Tibial nerve (tissue), 4 donors: ENCODE results near the gene NME3. TPM values are rescaled to one million over a fixed set of nuclear protein-coding genes. Genes with fewer than 3 reads are reported as not detected.

Source experiments
- DNase-seq, 2 donors: peaks; one replicate each; pipeline ENCODE4 v3.0.0-alpha.2; 2019; ENCODE audit warnings: low spot score in 2 of 2
- H3K27ac ChIP-seq, 4 donors: fragments of 200-600 bp; sonication (generic) in 3 of 4; one replicate each; pipeline ENCODE4 v1.5.1; 2017 to 2019; ENCODE audit warnings: mild to moderate bottlenecking in 1 of 4
- H3K27me3 ChIP-seq, 2 donors: fragments of 200-600 bp; sonication (generic) in 1 of 2; one replicate each; pipeline versions ENCODE4 v1.5.1 to v1.6.0; 2017 to 2019
- H3K36me3 ChIP-seq, 3 donors: fragments of 200-600 bp; sonication (generic); one replicate each; pipeline ENCODE4 v1.5.1; 2018 to 2019
- H3K4me1 ChIP-seq, 4 donors: fragments of 200-600 bp; sonication (generic) in 3 of 4; one replicate each; pipeline ENCODE4 v1.5.1; 2017 to 2019
- H3K4me3 ChIP-seq, 4 donors: fragments of 200-600 bp; sonication (generic) in 3 of 4; one replicate each; pipeline ENCODE4 v1.5.1; 2017 to 2019; ENCODE audit warnings: mild to moderate bottlenecking in 1 of 4, moderate library complexity in 1 of 4
- H3K9me3 ChIP-seq, 4 donors: fragments of 200-600 bp; sonication (generic) in 3 of 4; one replicate each; pipeline ENCODE4 v1.5.1; 2017 to 2019
- EP300 ChIP-seq, 2 donors: sonication (generic); formaldehyde crosslinking; IDR thresholded peaks; one replicate each; pipeline ENCODE4 v1.6.1; 2017; ENCODE audit warnings: antibody characterized with exemption in 2 of 2, mild to moderate bottlenecking in 1 of 2
- POLR2A ChIP-seq, 2 donors: fragments of 450-650 bp; IDR thresholded peaks; one replicate each; pipeline ENCODE4 v1.6.1; 2017; ENCODE audit warnings: antibody characterized with exemption in 2 of 2, mild to moderate bottlenecking in 2 of 2, moderate library complexity in 2 of 2
- whole genome bisulfite sequencing, 2 donors: methylation state at CpG; one replicate each; pipeline ENCODE4 v1.1.5; 2018; 5-methylcytosine and 5-hydroxymethylcytosine counted together
- total RNA-seq, 4 donors: library from RNA; depleted of rRNA; stranded (reverse); fragments of >200 nt; gene quantifications; one replicate each; pipeline ENCODE4 v1.1.0, GENCODE V29; 2016
- TF ChIP-seq, protein P1 (sequence below), 5 experiments: fragments of 200-600 bp in 3 of 5; fragments of 450-650 bp in 2 of 5; sonication (generic) in 3 of 5; IDR thresholded peaks; one replicate each; pipeline ENCODE4 v1.5.1; 2016 to 2019; ENCODE audit warnings: antibody characterized with exemption in 5 of 5, mild to moderate bottlenecking in 3 of 5, moderate library complexity in 2 of 5

NME3 gene
- total RNA-seq, 4 donors from 2014 or later, result 113 to 198 (median 128) TPM

DNA sequence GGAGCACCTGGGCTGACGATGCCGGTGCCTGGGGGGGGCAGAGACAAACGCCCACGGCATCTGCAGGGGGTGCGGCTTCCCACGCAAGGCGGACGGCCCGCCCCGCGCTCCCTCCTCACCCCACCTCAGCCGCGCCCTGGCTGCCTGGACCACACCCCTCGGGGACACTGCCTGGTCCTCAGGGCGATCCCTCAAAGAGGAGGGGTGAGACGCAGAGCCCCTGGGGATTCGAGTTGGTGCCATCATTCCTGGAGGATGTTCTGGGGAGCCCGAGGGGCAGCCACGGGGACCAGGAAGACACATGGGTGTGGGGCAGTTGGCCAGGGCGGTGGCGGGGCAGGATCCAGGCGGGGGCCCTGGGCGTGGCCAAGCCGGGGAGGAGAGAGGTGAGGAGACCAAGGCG, 18.3 kb upstream of the NME3 start:
- Histone ChIP-seq H3K4me1 (peaks cover 0 to 42% (median 6%) of the 10 kb centered on the region in 4 donors), H3K4me3 (no peak overlapping the region), H3K27me3 (no peaks in the 10 kb centered on the region), H3K36me3 (peaks cover 0 to 86% (median 6%) of the 10 kb centered on the region in 3 donors), H3K27ac (no peak overlapping the region), H3K9me3 (no peaks in the 10 kb centered on the region)
- WGBS, 2 donors, result 83 to 90% methylated on average over 22 to 24 of the region's 25 CpGs
- TF ChIP-seq, protein P1, sequence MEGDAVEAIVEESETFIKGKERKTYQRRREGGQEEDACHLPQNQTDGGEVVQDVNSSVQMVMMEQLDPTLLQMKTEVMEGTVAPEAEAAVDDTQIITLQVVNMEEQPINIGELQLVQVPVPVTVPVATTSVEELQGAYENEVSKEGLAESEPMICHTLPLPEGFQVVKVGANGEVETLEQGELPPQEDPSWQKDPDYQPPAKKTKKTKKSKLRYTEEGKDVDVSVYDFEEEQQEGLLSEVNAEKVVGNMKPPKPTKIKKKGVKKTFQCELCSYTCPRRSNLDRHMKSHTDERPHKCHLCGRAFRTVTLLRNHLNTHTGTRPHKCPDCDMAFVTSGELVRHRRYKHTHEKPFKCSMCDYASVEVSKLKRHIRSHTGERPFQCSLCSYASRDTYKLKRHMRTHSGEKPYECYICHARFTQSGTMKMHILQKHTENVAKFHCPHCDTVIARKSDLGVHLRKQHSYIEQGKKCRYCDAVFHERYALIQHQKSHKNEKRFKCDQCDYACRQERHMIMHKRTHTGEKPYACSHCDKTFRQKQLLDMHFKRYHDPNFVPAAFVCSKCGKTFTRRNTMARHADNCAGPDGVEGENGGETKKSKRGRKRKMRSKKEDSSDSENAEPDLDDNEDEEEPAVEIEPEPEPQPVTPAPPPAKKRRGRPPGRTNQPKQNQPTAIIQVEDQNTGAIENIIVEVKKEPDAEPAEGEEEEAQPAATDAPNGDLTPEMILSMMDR (IDR thresholded peaks at IDR 0.05), result no peak
- DNase-seq, result no peak

DNA sequence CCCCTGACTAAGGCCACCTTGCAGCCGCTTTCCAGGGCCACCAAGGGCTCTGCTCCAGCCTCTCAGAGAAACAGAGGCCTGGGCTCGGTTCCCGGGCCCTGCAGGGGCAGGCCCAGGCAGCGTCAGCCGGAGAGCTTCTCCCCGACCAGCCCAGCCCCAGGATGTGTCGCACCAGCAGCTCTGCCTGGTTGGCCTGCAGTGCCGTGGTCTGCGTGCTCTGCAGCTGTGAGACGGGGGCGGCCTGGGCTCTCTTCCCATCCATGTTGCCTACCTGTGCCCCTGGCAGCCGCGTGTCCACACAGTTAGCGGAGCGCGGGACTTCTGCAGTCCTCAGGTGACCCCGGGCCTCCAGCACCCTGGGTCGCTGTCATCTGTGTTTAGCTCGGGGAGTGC, 17.4 kb upstream of the NME3 start:
- Histone ChIP-seq H3K4me3 (no peak overlapping the region), H3K27ac (no peak overlapping the region), H3K9me3 (no peaks in the 10 kb centered on the region), H3K4me1 (peaks cover 0 to 43% (median 14%) of the 10 kb centered on the region in 4 donors), H3K27me3 (no peaks in the 10 kb centered on the region), H3K36me3 (peaks cover 0 to 86% (median 6%) of the 10 kb centered on the region in 3 donors)
- WGBS, 2 donors, result 49 to 68% methylated on average over 13 to 18 of the region's 19 CpGs
- TF ChIP-seq POLR2A (IDR thresholded peaks at IDR 0.05), result no peak
- TF ChIP-seq, protein P1 (IDR thresholded peaks at IDR 0.05), result no peak
- no peak for TF ChIP-seq EP300 (IDR thresholded peaks at IDR 0.05)
- no peak for DNase-seq

DNA sequence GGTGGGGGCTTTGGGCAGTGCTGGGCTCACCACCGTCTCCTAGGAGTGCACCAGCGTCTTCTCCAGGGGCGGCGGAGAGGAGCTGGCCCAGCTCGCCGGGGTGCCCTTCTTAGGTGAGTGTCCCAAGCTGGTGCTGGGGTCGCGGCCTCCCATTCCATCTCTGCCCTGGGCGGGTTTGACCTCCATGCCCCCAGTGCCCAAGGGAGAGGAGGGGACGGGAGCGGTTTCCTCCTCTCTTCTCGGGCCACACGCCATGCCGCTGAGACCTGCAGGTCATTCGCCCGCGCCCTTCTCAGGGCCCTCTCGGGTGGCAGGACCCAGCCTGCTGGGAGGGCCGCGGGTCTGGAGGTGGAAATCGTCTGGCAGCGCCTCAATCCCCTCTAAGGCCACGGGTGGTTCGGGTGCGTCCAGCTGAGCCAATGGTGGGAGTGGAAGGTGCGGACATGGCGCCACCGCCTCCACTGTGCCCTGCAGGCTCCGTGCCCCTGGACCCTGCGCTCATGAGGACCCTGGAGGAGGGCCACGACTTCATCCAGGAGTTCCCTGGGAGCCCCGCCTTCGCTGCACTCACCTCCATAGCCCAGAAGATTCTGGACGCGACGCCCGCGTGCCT, 16.9 kb upstream of the NME3 start:
- Histone ChIP-seq H3K4me1 (peaks cover 0 to 48% (median 17%) of the 10 kb centered on the region in 4 donors), H3K9me3 (no peaks in the 10 kb centered on the region), H3K36me3 (peaks cover 0 to 84% (median 6%) of the 10 kb centered on the region in 3 donors), H3K27me3 (no peaks in the 10 kb centered on the region), H3K4me3 (no peak overlapping the region), H3K27ac (no peak overlapping the region)
- TF ChIP-seq, protein P1 (IDR thresholded peaks at IDR 0.05), result no peak
- TF ChIP-seq POLR2A (IDR thresholded peaks at IDR 0.05) (no peak), EP300 (IDR thresholded peaks at IDR 0.05) (no peak)
- WGBS, 2 donors, result 85 to 86% methylated on average over 20 to 33 of the region's 38 CpGs
- DNase-seq, result no peak

DNA sequence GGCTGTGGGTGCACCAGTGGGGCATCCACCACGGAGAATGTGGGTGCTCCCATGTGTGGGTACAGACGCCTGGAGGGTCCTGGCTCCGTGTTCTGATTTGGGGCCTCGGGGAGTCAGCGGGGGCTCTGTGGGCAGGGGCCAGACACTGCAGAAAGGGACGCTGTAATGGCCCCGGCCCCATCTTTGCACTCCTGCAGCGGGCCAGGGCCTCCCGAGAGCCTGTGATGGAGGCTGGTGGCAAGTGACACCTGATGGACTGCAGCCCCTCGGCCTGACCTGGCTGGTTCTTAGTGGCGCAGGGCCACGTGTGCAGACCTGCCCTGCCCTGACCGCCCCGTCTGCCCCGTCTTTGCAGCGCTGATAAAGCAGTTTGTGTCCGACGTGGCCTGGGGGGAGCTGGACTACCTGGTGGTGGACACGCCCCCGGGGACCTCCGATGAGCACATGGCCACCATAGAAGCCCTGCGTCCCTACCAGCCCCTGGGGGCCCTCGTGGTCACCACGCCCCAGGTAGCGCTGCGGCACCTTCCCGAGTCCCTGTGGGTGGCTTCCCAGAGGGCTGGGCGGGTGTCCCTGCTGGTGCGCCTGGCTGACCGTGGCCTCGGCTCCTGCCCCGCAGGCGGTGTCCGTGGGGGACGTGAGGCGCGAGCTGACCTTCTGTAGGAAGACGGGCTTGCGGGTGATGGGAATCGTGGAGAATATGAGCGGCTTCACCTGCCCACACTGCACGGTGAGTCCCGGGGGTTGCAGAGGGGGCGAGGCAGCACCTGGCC, 16.2 kb upstream of the NME3 start:
- Histone ChIP-seq H3K4me1 (peaks cover 0 to 48% (median 17%) of the 10 kb centered on the region in 4 donors), H3K4me3 (no peak overlapping the region), H3K36me3 (peaks cover 0 to 78% (median 6%) of the 10 kb centered on the region in 3 donors), H3K9me3 (no peaks in the 10 kb centered on the region), H3K27me3 (no peaks in the 10 kb centered on the region), H3K27ac (no peak overlapping the region)
- TF ChIP-seq, protein P1 (IDR thresholded peaks at IDR 0.05), result no peak
- TF ChIP-seq POLR2A (IDR thresholded peaks at IDR 0.05), result no peak
- no peak for TF ChIP-seq EP300 (IDR thresholded peaks at IDR 0.05)
- no peak for DNase-seq
- WGBS, 2 donors, result 86 to 92% methylated on average over 30 to 37 of the region's 44 CpGs

DNA sequence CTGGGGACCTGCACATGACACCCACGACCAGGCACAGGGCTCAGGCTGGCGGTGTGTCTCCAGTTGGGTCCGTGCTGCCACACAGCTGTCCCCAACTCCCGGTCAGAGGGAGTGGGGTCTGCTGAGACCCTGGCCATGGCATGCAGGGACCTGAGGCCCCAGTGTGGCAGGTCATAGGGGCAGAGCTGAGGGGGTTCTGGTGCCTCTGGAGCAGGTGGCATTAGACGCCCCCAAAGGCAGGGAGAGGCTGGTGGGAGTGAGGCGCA, 15.6 kb upstream of the NME3 start:
- no peaks in the 10 kb centered on the region for H3K27me3 ChIP-seq
- 60 to 82% methylated on average over 1 to 6 of the region's 6 CpGs for WGBS, 2 donors
- peaks cover 0 to 72% (median 6%) of the 10 kb centered on the region in 3 donors for H3K36me3 ChIP-seq
- DNase-seq, result no peak
- H3K4me3 ChIP-seq, result no peak overlapping the region
- no peak overlapping the region for H3K27ac ChIP-seq
- TF ChIP-seq EP300 (IDR thresholded peaks at IDR 0.05) (no peak), POLR2A (IDR thresholded peaks at IDR 0.05) (no peak)
- TF ChIP-seq, protein P1 (IDR thresholded peaks at IDR 0.05), result no peak
- H3K4me1 ChIP-seq, result peaks cover 0 to 48% (median 17%) of the 10 kb centered on the region in 4 donors
- H3K9me3 ChIP-seq, result no peaks in the 10 kb centered on the region
